Loucy (cell line): Measurements from ENCODE around the gene ADAMTS19.

Experiments
- EZH2phosphoT487 ChIP-seq: fragments of 200-600 bp; IDR thresholded peaks from 2 replicates; pipeline ENCODE4 v1.6.1; 2018; ENCODE audit warnings: antibody characterized with exemption, mild to moderate bottlenecking, moderate library complexity, borderline replicate concordance
- TF ChIP-seq, protein P1 (sequence below): fragments of 200-600 bp; sonication (generic); conservative IDR thresholded peaks from 2 replicates; pipeline ENCODE4 v1.5.1; 2014; ENCODE audit warnings: mild to moderate bottlenecking, antibody characterized with exemption, low read length

DNA sequence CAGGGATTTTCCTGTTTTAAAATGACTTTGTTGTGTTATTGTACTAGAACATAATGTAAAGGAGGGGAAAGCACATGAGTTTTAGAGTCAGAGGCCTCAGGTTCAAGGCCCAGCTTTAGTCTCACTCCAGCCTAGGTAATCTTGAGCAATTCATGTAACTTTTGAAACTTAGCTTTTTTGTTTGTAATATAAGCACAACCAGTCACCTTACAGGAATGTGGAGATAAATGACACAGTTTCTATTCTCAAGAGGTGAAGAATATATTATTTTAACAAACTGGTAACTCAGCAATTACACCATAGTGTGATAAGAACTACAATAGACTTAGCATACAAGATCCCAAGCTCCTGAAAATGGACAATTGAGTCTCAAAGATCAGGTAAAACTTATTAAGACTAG, 51.2 kb downstream of the ADAMTS19 start:
- TF ChIP-seq, protein P1, sequence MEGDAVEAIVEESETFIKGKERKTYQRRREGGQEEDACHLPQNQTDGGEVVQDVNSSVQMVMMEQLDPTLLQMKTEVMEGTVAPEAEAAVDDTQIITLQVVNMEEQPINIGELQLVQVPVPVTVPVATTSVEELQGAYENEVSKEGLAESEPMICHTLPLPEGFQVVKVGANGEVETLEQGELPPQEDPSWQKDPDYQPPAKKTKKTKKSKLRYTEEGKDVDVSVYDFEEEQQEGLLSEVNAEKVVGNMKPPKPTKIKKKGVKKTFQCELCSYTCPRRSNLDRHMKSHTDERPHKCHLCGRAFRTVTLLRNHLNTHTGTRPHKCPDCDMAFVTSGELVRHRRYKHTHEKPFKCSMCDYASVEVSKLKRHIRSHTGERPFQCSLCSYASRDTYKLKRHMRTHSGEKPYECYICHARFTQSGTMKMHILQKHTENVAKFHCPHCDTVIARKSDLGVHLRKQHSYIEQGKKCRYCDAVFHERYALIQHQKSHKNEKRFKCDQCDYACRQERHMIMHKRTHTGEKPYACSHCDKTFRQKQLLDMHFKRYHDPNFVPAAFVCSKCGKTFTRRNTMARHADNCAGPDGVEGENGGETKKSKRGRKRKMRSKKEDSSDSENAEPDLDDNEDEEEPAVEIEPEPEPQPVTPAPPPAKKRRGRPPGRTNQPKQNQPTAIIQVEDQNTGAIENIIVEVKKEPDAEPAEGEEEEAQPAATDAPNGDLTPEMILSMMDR: no peak
- no peak for TF ChIP-seq EZH2phosphoT487
